ENCODE measurements around the gene C1QA.

C1QA gene

GRCh38 chr1:22612671-22613571 is 23.5 kb upstream of the C1QA start:
- DNase-seq (ENCODE audit: low spot score) = no peak

DNA sequence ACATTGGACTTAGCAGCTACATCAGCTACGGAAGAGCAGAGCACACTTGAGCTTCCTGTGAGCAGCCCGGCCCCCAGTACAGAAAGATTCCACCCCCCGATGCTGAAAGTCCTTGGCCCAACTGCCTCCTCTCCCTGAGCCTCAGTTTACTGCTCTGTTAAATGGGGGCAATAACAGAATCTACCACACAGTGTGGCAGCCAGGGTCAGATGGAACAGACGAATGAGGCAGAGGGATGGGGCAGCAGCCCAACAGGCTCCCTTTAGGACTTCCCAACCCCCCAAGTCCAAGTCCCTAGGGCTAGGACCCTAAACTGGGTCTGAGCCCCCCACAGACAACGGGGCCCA is 22.9 kb upstream of the C1QA start:
- DNase-seq (ENCODE audit: low spot score) = no peak

DNA sequence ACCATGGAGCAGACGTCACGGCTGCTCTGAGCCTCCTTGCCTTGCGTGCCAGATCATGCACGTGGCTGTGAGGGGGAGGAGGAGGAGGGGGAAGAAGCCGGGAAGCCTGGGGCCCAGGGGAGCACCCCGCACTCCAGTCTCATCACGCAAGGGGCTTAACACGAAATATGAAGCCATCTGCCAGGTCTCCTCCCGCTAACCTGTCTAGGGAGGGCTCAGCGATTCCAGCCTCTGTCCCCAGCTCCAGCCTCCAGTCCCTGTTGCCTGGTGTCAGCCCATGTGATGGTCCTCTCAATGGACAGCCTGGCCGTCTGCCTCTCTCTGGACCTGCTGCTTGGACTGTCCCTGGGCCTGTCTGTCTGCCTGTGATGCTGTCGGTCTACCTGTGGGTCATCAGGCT is 22.5 kb upstream of the C1QA start:
- DNase-seq (ENCODE audit: low spot score) = no peak

DNA sequence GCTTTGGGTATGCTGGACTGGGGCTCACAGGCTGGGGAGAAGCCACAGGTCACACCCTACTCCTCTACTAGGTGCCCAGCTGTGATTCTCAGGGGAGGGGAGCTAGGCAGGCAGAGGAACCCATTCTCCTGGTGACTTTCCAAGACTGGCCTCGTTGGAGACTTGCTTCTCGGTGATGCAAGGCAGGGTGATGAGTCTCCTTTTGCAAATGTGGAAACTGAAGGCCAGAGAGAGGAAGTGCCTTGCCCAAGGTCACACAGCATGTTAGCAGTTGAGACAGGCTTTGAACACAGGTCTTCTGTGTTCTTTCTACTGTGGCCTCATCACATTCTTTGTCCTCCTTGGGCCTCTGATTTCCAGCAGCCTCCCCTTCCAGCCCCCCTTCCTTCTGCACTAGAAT is 20.5 kb upstream of the C1QA start:
- DNase-seq (ENCODE audit: low spot score) = no peak

GRCh38 chr1:22616571-22616970 is 19.9 kb upstream of the C1QA start:
- no peak for DNase-seq (ENCODE audit: low spot score)

DNA sequence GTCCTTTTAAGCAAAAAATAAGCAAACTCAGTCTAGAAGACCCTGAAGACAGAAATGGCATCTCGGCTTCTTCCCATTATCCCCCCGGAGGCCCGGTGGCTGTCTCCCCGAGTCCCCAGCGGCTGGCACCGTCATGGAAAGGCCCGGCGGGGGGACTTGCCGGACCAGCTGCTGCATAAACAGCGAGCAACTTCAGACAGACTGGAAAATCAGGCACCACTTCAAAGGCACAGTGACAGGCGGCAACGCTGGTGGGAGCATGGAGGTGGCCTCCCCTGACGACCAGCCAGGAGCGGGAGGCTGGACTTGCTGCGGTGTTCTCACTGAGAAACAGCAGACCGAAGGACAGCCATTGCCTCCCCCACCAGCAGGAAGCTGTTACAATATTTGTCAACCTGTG is 18.4 kb upstream of the C1QA start:
- no peak for DNase-seq (ENCODE audit: low spot score)

DNA sequence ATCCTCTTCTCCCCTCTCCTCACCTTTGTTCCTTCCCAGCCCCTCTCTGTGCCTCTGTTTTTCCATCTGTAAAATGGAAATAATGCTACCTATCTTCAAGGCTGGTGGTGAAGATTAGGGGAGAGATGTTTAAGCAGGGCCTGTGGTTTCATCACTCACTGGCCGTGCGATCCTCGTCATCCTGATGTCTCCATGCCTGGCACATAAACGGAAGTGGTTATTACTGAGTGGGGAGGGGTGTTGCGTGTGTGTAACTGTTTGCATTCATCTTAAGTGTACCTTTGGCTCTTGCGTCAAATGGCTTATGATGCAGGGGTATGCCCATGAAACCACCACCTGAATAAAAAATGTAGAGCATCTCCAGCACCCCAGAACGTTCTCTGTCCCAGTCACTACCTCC is 17.2 kb upstream of the C1QA start:
- no peak for DNase-seq (ENCODE audit: low spot score)

DNA sequence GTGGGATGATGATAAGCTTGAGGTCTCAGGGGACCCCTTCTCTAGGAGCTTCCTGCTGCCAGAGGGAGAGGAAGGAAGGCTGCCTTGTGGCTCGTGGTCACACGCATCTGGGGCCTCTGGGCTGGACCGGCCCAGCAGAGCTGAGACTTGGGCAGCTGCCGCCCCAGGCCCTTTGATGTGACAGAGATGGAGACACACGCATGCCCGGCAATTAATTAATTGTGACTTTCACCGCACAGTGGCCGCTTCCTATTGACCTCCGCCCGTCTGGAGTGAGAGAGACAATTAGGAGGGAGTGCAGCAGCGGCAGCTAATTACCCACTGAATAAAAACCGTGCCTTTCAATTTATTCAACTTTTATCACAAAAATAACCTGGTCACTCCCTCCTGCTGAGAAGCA is 16.6 kb upstream of the C1QA start:
- DNase-seq (ENCODE audit: low spot score) = no peak

GRCh38 chr1:22621761-22622160 is 14.7 kb upstream of the C1QA start:
- DNase-seq (ENCODE audit: low spot score) = no peak

- no peak for DNase-seq (ENCODE audit: low spot score)
Observed at GRCh38 chr1:22625262-22625925, 11.0 kb upstream of the C1QA start.

- DNase-seq (ENCODE audit: low spot score) = no peak
Observed at GRCh38 chr1:22626237-22627157, 9.9 kb upstream of the C1QA start.

GRCh38 chr1:22627331-22627730 is 9.1 kb upstream of the C1QA start:
- no peak for DNase-seq (ENCODE audit: low spot score)

DNA sequence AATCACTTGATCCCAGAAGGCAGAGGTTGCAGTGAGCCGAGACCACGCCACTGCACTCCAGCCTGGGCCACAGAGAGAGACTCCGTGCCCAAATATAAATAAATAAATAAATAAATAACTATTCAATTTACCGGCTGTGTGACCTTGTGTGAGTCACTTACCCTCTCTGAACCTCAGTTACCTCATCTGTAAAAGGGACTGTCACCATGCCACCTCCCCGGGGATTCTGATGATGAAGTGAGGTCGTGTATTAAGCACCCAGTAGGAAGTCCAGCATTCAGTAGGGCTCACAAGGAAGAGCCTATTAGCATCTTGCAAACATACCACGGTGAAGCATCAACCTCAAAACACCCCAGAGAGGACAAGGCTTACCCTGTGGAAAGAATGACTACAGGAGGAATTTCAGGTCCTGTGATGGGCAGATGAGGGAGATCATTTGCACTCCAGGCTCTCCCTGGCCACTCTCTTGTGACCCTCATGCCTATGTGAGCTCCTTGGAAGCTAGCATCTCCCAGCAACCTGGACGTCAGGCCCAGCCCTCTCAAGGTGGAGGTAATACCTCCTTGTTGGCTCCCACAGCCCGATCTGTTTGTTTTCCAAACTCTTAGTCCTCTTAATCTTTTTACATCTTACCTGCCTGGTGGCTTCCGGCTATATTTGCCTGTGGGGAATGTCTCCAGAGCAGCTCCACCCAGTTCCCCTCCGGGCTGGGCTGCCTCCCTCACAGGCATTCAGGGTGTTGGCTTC is 7.6 kb upstream of the C1QA start:
- DNase-seq (ENCODE audit: low spot score) = no peak

DNA sequence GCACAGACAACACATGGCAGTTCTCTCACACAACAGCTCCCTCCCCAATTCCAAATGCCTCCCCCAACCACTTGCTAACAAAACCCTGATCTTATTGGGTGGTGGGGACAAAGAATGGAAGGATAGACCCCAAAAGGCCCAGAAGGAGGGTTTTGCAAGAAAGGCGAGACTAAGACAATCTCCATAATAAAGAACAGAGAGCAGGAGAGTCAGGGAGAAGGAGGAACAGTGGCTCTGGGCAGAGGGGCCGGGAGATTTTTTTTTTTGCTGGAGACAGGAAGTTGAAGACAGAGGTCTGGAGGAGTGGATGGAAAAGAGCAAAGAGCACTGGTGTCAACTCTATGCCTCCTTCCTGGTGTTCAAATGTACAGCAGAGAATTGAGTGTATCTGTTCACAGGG is 6.5 kb upstream of the C1QA start:
- DNase-seq (ENCODE audit: low spot score) = no peak

DNA sequence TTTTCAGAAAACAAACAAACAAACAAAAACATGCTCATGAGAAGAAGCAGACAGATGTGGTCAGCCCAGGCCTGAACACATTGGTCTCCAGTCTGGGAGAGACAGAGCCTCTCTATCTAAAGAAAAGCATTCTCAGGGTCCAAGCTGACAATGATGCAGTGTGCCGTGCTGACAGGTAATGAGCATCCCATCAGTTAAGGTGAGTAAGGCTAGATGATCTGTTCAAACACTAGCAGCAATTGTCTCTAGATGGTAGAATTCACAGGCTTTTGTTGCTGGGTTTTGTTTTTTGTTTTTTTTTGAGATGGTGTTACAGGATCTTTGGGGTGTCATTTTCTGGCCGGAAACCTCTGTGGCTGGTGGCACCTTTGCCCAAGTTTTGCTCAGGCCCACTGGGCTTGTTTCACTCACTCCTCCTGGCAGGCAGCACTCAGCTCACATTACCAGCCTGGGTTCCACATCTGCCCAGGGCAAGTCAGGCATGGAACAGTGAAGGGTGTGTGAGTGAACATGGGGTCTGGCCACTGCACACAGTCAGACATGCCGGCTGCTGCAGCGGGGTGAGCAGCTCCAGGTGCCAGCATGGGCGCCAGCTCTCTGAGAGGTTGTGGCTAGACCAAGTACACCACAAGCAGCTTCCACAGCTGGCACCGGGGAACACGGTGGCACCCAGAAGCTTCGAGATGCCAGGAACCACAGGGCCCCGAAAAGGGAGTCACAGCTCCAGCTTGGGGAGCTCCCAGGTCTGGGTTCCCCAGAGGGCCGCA is 2.5 kb upstream of the C1QA start:
- no peak for DNase-seq (ENCODE audit: low spot score)

DNA sequence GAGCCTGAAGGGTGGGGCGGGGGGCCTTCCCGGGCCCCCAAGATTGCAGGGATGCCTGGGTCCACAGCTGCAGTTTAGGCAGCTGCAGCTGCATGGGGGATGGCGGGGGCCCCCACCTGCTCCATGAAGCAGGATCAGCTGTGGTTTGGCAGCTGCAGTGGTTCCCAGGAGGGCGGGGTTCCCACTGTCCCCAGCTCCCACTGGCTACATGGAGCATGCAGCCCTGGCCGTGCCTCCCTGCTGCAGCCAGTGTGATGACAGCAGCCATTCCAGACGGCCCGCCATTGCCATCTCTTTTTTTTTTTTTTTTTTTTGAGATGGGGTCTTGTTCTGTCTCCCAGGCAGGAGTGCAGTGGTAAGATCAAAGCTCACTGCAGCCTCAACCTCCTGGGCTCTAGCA is 992 bp upstream of the C1QA start:
- no peak for DNase-seq (ENCODE audit: low spot score)

DNA sequence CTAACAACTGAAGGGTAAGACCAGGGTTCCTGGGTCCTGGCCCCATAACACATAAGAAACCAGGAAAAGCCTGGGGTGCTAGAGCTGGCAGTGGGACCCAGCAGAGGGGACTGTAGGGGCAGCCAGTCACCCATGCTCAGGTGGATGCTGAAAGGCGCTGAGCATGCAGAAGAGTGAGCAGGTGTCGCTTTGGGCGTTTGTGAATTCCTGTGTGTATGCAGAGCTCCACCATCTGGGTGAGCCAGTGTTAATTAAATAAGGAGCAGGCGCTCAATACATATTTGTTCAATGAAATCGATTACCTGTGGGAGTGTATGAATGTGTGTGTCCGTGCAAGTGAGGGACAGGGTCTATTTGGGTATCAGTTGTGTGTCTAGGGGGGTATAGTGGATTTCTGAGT is 499 bp downstream of the C1QA start:
- DNase-seq (ENCODE audit: low spot score) = no peak

GRCh38 chr1:22637907-22638445 is 1.5 kb downstream of the C1QA start:
- no peak for DNase-seq (ENCODE audit: low spot score)

DNA sequence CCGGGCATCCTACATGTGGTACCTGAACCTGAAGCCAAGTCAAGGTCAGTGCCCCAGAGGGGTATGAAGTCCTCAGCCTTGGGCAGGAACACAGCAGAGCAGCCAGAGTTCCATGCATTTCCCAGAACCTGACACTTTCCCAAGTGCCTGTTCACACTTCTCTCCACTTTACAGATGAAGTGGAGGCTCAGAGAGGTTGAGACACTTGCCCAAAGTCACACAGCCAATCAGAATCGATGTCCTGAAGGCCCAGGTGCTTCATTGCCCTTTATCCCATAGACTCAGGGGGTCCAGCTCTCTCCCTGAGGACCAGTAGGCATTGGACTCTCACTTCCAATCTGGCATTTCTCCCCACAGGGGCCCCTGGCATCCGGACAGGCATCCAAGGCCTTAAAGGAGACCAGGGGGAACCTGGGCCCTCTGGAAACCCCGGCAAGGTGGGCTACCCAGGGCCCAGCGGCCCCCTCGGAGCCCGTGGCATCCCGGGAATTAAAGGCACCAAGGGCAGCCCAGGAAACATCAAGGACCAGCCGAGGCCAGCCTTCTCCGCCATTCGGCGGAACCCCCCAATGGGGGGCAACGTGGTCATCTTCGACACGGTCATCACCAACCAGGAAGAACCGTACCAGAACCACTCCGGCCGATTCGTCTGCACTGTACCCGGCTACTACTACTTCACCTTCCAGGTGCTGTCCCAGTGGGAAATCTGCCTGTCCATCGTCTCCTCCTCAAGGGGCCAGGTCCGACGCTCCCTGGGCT is 2.2 kb downstream of the C1QA start:
- no peak for DNase-seq (ENCODE audit: low spot score)

- DNase-seq (ENCODE audit: low spot score) = no peak
Observed at GRCh38 chr1:22639286-22639685, 2.9 kb downstream of the C1QA start.

All from CD4-positive, alpha-beta T cell treated with Interleukin-15 for 4 hours (primary cell).